ENCODE results near the gene POLR2B. TPM values are rescaled to one million over a fixed set of nuclear protein-coding genes. Genes with fewer than 3 reads are reported as not detected.
"Not testable (repeated sequence)": the region's sequence is repeated elsewhere in the genome, so short reads cannot be mapped to it uniquely, and the experiment has no call there.

Gene POLR2B
- polyA plus RNA-seq, 1 experiment: 44.6 TPM

GRCh38 chr4:57042711-57043169, 64.0 kb downstream of the POLR2B start:
- no peak for DNase-seq (ENCODE audit: low read depth)
- TF ChIP-seq CTCF (IDR thresholded peaks at IDR 0.05; ENCODE audit: insufficient read depth, low read depth, low read length): no peak
- no peak overlapping the region for H3K4me3 ChIP-seq (ENCODE audit: low read depth, low read length)
- ChIA-PET CTCF (interaction anchor here (0.9 to 7.5 kb wide), 2 partner anchors 32 to 121 kb away, joined by 3 to 55 read pairs; no protein-coding TSS in a partner anchor), POLR2A (no interaction called here)
- no peaks in the 10 kb centered on the region for H3K27me3 ChIP-seq (ENCODE audit: control insufficient read depth, insufficient read depth, low read length)
- peaks cover 8% of the 10 kb centered on the region for H3K36me3 ChIP-seq (ENCODE audit: control insufficient read depth, insufficient read depth, low read length)

DNA sequence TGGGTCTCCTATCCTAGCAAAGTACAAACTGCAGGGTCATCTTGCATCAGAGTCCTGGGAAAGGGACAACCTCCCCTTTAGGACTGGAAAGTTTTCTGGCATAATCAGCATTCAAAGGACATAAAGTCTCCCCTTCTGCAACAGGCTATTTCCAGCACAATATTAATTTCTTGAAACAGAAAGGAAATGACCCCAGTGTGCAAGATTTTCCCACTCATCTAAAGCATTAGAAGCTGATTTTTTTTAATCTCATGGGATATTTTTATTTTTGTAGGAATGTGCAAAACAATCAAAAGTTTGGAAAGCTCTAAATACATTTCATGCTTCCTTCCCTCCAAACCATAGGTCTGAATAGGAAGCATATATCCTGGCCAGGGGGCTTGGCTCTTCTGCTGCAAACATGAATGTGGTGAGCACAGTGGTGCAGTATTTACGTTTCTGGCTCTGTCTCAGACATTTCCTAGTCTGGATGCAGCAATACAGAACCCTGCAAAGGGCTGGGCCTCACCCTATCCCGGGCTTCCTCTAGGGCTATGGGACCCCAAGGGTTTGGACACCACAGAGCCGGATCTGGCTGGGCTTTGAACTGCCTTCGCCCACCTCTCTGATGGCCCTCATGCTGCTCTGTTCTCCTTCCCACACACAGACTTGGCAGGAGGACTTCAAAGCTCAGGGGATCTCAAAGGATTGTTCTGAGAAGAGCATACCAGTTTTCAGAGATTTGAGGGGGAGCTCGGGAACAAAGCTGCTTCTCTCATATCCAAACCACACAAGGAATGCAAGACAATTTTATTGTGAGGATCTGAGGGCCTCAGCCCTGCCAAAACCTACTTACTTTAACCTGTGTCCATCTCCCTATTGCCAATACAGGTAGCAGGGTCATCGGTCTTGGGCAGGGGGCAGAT, 64.9 kb downstream of the POLR2B start:
- POLR2A ChIA-PET: no interaction called here
- no peak for TF ChIP-seq CTCF (IDR thresholded peaks at IDR 0.05; ENCODE audit: insufficient read depth, low read depth, low read length)
- DNase-seq (ENCODE audit: low read depth): no peak
- H3K27me3 ChIP-seq (ENCODE audit: control insufficient read depth, insufficient read depth, low read length): no peaks in the 10 kb centered on the region
- H3K36me3 ChIP-seq (ENCODE audit: control insufficient read depth, insufficient read depth, low read length): peaks cover 8% of the 10 kb centered on the region
- CTCF ChIA-PET: interaction anchor here (0.9 to 7.5 kb wide), 5 partner anchors 15 to 120 kb away, joined by 3 to 55 read pairs (median 3); no protein-coding TSS in a partner anchor
- H3K4me3 ChIP-seq (ENCODE audit: low read depth, low read length): no peak overlapping the region

GRCh38 chr4:57044279-57044678, 65.6 kb downstream of the POLR2B start:
- DNase-seq (ENCODE audit: low read depth): peak; percentile 92
- no peak overlapping the region for H3K4me3 ChIP-seq (ENCODE audit: low read depth, low read length)
- no peak for TF ChIP-seq CTCF (IDR thresholded peaks at IDR 0.05; ENCODE audit: insufficient read depth, low read depth, low read length)
- POLR2A ChIA-PET: no interaction called here
- CTCF ChIA-PET: interaction anchor here (1.0 to 7.5 kb wide), 4 partner anchors 15 to 119 kb away, joined by 3 to 55 read pairs (median 3); no protein-coding TSS in a partner anchor
- no peaks in the 10 kb centered on the region for H3K27me3 ChIP-seq (ENCODE audit: control insufficient read depth, insufficient read depth, low read length)
- peaks cover 8% of the 10 kb centered on the region for H3K36me3 ChIP-seq (ENCODE audit: control insufficient read depth, insufficient read depth, low read length)

GRCh38 chr4:57044996-57045395, 66.3 kb downstream of the POLR2B start:
- no peak for TF ChIP-seq CTCF (IDR thresholded peaks at IDR 0.05; ENCODE audit: insufficient read depth, low read depth, low read length)
- peaks cover 8% of the 10 kb centered on the region for H3K36me3 ChIP-seq (ENCODE audit: control insufficient read depth, insufficient read depth, low read length)
- H3K4me3 ChIP-seq (ENCODE audit: low read depth, low read length): no peak overlapping the region
- ChIA-PET CTCF (interaction anchor here (0.6 kb wide), 1 partner anchor 59 kb away, joined by 4 read pairs; no protein-coding TSS in a partner anchor), POLR2A (no interaction called here)
- H3K27me3 ChIP-seq (ENCODE audit: control insufficient read depth, insufficient read depth, low read length): no peaks in the 10 kb centered on the region
- DNase-seq (ENCODE audit: low read depth): no peak

GRCh38 chr4:57047046-57047445, 68.3 kb downstream of the POLR2B start:
- H3K27me3 ChIP-seq (ENCODE audit: control insufficient read depth, insufficient read depth, low read length); H3K36me3 ChIP-seq (ENCODE audit: control insufficient read depth, insufficient read depth, low read length); DNase-seq (ENCODE audit: low read depth); H3K4me3 ChIP-seq (ENCODE audit: low read depth, low read length); POLR2A ChIA-PET: not testable (repeated sequence)
- CTCF ChIA-PET: interaction anchor here (0.8 to 1.2 kb wide), 3 partner anchors 9 to 13 kb away, joined by 3 to 4 read pairs (median 3); no protein-coding TSS in a partner anchor

Measured in BJ (cell line).